Endothelial cell of umbilical vein (primary cell): ENCODE data around the gene CASR.

Experiments
- CTCF ChIP-seq, 2 donors: IDR thresholded peaks; 1 replicate in 1 of 2; 2 replicates in 1 of 2; pipeline ENCODE4 v1.5.1; 2011; ENCODE audit warnings: low read length in 2 of 2, mild to moderate bottlenecking in 2 of 2, moderate library complexity in 2 of 2, control low read depth in 1 of 2, inconsistent platforms in 1 of 2, low read depth in 1 of 2; ENCODE audit not compliant: insufficient read depth in 1 of 2; ENCODE audit errors: extremely low read depth in 1 of 2
- EZH2 ChIP-seq: IDR thresholded peaks from 2 replicates; pipeline ENCODE4 v1.6.1; 2012; ENCODE audit warnings: borderline replicate concordance, low read depth, mild to moderate bottlenecking, moderate library complexity, low read length, inconsistent platforms; ENCODE audit not compliant: severe bottlenecking

GRCh38 chr3:122214711-122215110 lies 31.2 kb downstream of the CASR start:
- TF ChIP-seq CTCF (IDR thresholded peaks at IDR 0.05; ENCODE audit: extremely low read depth in 1 of 2, insufficient read depth in 1 of 2, low read depth in 1 of 2, low read length in 2 of 2) (no peak), EZH2 (no peak)
